NB4 (cell line): ENCODE data around the gene TMEM263.

Source experiments
- DNase-seq: peaks from one replicate; pipeline ENCODE4 v3.0.0; 2010; ENCODE audit warnings: low read depth
- H3K4me3 ChIP-seq: one replicate; pipeline ENCODE4 v1.5.1; 2011; ENCODE audit warnings: mild to moderate bottlenecking, low read depth, low read length, moderate library complexity
- MYC ChIP-seq: IDR thresholded peaks from 2 replicates; pipeline ENCODE4 v1.6.1; 2011; ENCODE audit warnings: low read depth, low read length
- POLR2A ChIP-seq: IDR thresholded peaks from 2 replicates; pipeline ENCODE4 v1.6.1; 2011; ENCODE audit warnings: mild to moderate bottlenecking; ENCODE audit not compliant: insufficient read length; ENCODE audit errors: extremely low read depth
- TF ChIP-seq, protein P1 (sequence below): IDR thresholded peaks from 2 replicates; pipeline ENCODE4 v1.6.1; 2011; ENCODE audit warnings: low read depth, low read length
- TF ChIP-seq, protein P2 (sequence below): IDR thresholded peaks from one replicate; pipeline ENCODE4 v1.5.1; 2012; ENCODE audit warnings: low read depth, low read length

TMEM263 gene

GRCh38 chr12:106911581-106911980 is 44.1 kb upstream of the TMEM263 start:
- no peak for DNase-seq
- H3K4me3 ChIP-seq: no peak overlapping the region
- TF ChIP-seq, protein P1, sequence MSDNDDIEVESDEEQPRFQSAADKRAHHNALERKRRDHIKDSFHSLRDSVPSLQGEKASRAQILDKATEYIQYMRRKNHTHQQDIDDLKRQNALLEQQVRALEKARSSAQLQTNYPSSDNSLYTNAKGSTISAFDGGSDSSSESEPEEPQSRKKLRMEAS: no peak
- TF ChIP-seq, protein P2, sequence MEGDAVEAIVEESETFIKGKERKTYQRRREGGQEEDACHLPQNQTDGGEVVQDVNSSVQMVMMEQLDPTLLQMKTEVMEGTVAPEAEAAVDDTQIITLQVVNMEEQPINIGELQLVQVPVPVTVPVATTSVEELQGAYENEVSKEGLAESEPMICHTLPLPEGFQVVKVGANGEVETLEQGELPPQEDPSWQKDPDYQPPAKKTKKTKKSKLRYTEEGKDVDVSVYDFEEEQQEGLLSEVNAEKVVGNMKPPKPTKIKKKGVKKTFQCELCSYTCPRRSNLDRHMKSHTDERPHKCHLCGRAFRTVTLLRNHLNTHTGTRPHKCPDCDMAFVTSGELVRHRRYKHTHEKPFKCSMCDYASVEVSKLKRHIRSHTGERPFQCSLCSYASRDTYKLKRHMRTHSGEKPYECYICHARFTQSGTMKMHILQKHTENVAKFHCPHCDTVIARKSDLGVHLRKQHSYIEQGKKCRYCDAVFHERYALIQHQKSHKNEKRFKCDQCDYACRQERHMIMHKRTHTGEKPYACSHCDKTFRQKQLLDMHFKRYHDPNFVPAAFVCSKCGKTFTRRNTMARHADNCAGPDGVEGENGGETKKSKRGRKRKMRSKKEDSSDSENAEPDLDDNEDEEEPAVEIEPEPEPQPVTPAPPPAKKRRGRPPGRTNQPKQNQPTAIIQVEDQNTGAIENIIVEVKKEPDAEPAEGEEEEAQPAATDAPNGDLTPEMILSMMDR: no peak

DNA sequence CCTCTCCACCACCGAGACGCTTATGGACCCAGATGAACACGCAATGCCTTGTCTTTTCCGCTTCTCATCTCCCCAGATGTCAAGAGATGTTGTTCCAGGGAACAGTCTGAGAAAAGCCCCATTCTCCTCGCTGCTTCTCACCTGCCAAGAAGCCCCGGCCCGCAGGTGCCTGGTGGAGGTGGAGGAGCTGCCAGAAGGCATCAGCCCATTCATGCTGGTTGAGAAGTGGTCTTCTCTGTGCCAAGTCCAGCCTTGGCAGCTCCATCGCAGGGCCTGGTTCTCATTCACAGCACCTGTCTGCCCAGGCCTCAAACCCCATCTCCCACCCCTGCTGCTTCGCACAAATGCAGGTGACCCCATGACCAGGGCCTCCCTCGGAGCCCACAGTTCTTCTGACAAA is 42.3 kb upstream of the TMEM263 start:
- TF ChIP-seq MYC: no peak
- no peak for TF ChIP-seq POLR2A
- TF ChIP-seq, protein P2: no peak
- TF ChIP-seq, protein P1: no peak
- DNase-seq: no peak
- no peak overlapping the region for H3K4me3 ChIP-seq

GRCh38 chr12:106914796-106915634 is 40.7 kb upstream of the TMEM263 start:
- TF ChIP-seq, protein P1: no peak
- TF ChIP-seq, protein P2: no peak
- no peak for TF ChIP-seq MYC
- TF ChIP-seq POLR2A: no peak
- DNase-seq: peak; percentile 45
- H3K4me3 ChIP-seq: no peak overlapping the region

GRCh38 chr12:106915635-106916026 is 40.1 kb upstream of the TMEM263 start:
- DNase-seq: no peak
- no peak overlapping the region for H3K4me3 ChIP-seq
- TF ChIP-seq MYC: no peak
- TF ChIP-seq POLR2A: no peak
- TF ChIP-seq, protein P1: no peak
- TF ChIP-seq, protein P2: no peak

DNA sequence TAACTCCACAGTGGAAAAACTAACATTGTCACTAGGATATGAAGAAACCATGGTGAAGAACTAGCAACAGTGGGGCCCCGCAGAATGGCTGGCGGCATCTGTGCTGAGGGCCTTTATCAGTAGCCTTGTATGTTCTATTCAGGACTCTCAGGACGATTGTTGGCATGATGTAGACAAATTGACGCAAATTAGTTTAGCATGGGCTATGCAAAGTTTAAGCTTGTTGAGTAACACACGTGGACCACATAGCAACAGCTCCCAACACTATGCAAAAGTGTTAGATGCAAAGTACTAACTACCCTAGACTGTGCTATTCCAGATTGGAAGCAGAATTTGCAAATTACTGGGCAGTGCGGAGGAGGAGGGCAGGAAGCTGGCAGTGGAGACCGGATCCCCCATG is 38.2 kb upstream of the TMEM263 start:
- no peak overlapping the region for H3K4me3 ChIP-seq
- TF ChIP-seq, protein P1: peak; percentile 37; the same call in 1 of the 2 replicates
- TF ChIP-seq POLR2A: no peak
- TF ChIP-seq, protein P2: no peak
- DNase-seq: no peak
